H1 (cell line): ENCODE data around the gene HOMER3. TPM values are rescaled to one million over a fixed set of nuclear protein-coding genes. Genes with fewer than 3 reads are reported as not detected.

ENCODE experiments used
- CTCF ChIA-PET: fragments of 300-600 bp; sonication (Branson Sonifier 250); formaldehyde crosslinking; loops from one replicate; lab custom pipeline; 2021; ENCODE audit not compliant: partially characterized antibody; lab: Charles Lee
- POLR2A ChIA-PET: fragments of 300-600 bp; sonication (Branson Sonifier 250); formaldehyde crosslinking; loops from one replicate; lab custom pipeline; 2021; ENCODE audit warnings: inconsistent platforms; ENCODE audit not compliant: partially characterized antibody; lab: Charles Lee
- DNase-seq, 2 experiments: peaks; one replicate each; pipeline versions ENCODE4 v3.0.0 to v3.0.0-alpha.2; 2010 to 2022; ENCODE audit warnings: low spot score in 2 of 2, low read depth in 1 of 2, mixed read lengths in 1 of 2
- FAIRE-seq: peaks from 2 replicates; lab custom pipeline; 2011; peaks lifted over from hg19 to GRCh38; lab: Jason Lieb, UNC
- H2AFZ ChIP-seq: 2 replicates; pipeline ENCODE4 v1.8.1; 2012; ENCODE audit warnings: low read length, inconsistent platforms
- H2AK5ac ChIP-seq: 2 replicates; pipeline ENCODE4 v1.6.1; 2013; ENCODE audit warnings: low read depth, low read length
- H2BK120ac ChIP-seq: replicated peaks from 2 replicates; pipeline ENCODE3; 2013; ENCODE audit warnings: low read depth, low read length, inconsistent platforms
- H2BK12ac ChIP-seq: 2 replicates; pipeline ENCODE4 v1.6.1; 2013; ENCODE audit warnings: low read depth, low read length
- H2BK15ac ChIP-seq: 2 replicates; pipeline ENCODE4 v1.6.1; 2013; ENCODE audit warnings: low read length
- H2BK20ac ChIP-seq: 2 replicates; pipeline ENCODE4 v1.6.1; 2013; ENCODE audit warnings: low read length
- H2BK5ac ChIP-seq: 2 replicates; pipeline ENCODE4 v1.6.1; 2013; ENCODE audit warnings: low read depth, low read length
- H3K14ac ChIP-seq: 2 replicates; pipeline ENCODE4 v1.6.1; 2013; ENCODE audit warnings: inconsistent platforms; ENCODE audit not compliant: insufficient read length
- H3K18ac ChIP-seq: 2 replicates; pipeline ENCODE4 v1.6.1; 2013; ENCODE audit warnings: low read length; ENCODE audit errors: extremely low read depth
- H3K23ac ChIP-seq: 2 replicates; pipeline ENCODE4 v1.6.1; 2013; ENCODE audit warnings: inconsistent platforms; ENCODE audit not compliant: insufficient read length
- H3K23me2 ChIP-seq: 2 replicates; pipeline ENCODE4 v1.6.1; 2013; ENCODE audit warnings: low read depth, low read length
- H3K27ac ChIP-seq: 2 replicates; pipeline ENCODE4 v1.6.1; 2011; ENCODE audit warnings: low read depth, low read length, inconsistent platforms
- H3K27me3 ChIP-seq, 4 experiments: replicated peaks in 1 of 4; 1 replicate in 1 of 4; 2 replicates in 3 of 4; pipeline versions ENCODE4 v1.6.1 to v1.8.1; 2011 to 2013; ENCODE audit warnings: low read length in 3 of 4, mild to moderate bottlenecking in 3 of 4, inconsistent platforms in 2 of 4, mixed read lengths in 2 of 4, moderate library complexity in 1 of 4; ENCODE audit not compliant: control insufficient read depth in 3 of 4, insufficient read depth in 3 of 4; ENCODE audit errors: extremely low read depth in 1 of 4
- H3K36me3 ChIP-seq, 4 experiments: 2 replicates each; pipeline versions ENCODE4 v1.6.1 to v1.8.1; 2011 to 2013; ENCODE audit warnings: mild to moderate bottlenecking in 4 of 4, low read length in 3 of 4, moderate library complexity in 2 of 4, control low read depth in 1 of 4, inconsistent platforms in 1 of 4; ENCODE audit not compliant: insufficient read depth in 4 of 4, control insufficient read depth in 2 of 4
- H3K4ac ChIP-seq: replicated peaks from 2 replicates; pipeline ENCODE3; 2013; ENCODE audit warnings: low read length, low read depth, mixed read lengths, inconsistent platforms; ENCODE audit not compliant: insufficient read length
- H3K4me1 ChIP-seq, 4 experiments: replicated peaks in 1 of 4; 1 replicate in 1 of 4; 2 replicates in 3 of 4; pipeline versions ENCODE4 v1.6.1 to v1.8.1; 2011 to 2013; ENCODE audit warnings: low read length in 3 of 4, inconsistent platforms in 2 of 4, mixed read lengths in 1 of 4; ENCODE audit not compliant: insufficient read depth in 4 of 4, control insufficient read depth in 3 of 4
- H3K4me2 ChIP-seq, 2 experiments: 2 replicates each; pipeline versions ENCODE4 v1.6.1 to v1.8.1; 2011 to 2013; ENCODE audit warnings: low read depth in 2 of 2, low read length in 2 of 2, control low read depth in 1 of 2, inconsistent platforms in 1 of 2, mild to moderate bottlenecking in 1 of 2; ENCODE audit not compliant: insufficient read depth in 1 of 2
- H3K4me3 ChIP-seq, 4 experiments: fragments of 200-600, 300-600 bp in 1 of 4; sonication (generic), shearing (Covaris generic), sonication (Bioruptor Twin) in 1 of 4; 2 replicates each; pipeline versions ENCODE4 v1.5.1 to v1.8.1; 2011 to 2016; ENCODE audit warnings: low read length in 4 of 4, low read depth in 3 of 4, control low read depth in 2 of 4, inconsistent platforms in 2 of 4, mild to moderate bottlenecking in 2 of 4, mixed read lengths in 1 of 4, moderate library complexity in 1 of 4; ENCODE audit not compliant: insufficient read depth in 2 of 4; ENCODE audit errors: extremely low read depth in 1 of 4
- H3K56ac ChIP-seq: replicated peaks from 2 replicates; pipeline ENCODE3; 2013; ENCODE audit warnings: low read depth, mild to moderate bottlenecking, mixed read lengths, low read length, inconsistent platforms; ENCODE audit not compliant: insufficient read length
- H3K79me1 ChIP-seq: 2 replicates; pipeline ENCODE4 v1.6.1; 2013; ENCODE audit warnings: low read depth, low read length, control low read depth
- H3K79me2 ChIP-seq, 2 experiments: 2 replicates each; pipeline versions ENCODE4 v1.6.1 to v1.8.1; 2012 to 2013; ENCODE audit warnings: low read length in 2 of 2, mild to moderate bottlenecking in 2 of 2, inconsistent platforms in 1 of 2; ENCODE audit not compliant: insufficient read depth in 2 of 2, control insufficient read depth in 1 of 2
- H3K9ac ChIP-seq, 4 experiments: replicated peaks in 1 of 4; 1 replicate in 1 of 4; 2 replicates in 3 of 4; pipeline versions ENCODE4 v1.6.1 to v1.8.1; 2011 to 2013; ENCODE audit warnings: low read depth in 3 of 4, low read length in 3 of 4, control low read depth in 2 of 4, mild to moderate bottlenecking in 2 of 4, moderate library complexity in 2 of 4, inconsistent platforms in 1 of 4; ENCODE audit errors: extremely low read depth in 1 of 4
- H3K9me3 ChIP-seq, 2 experiments: 2 replicates each; pipeline versions ENCODE4 v1.6.1 to v1.8.1; 2012 to 2013; ENCODE audit warnings: mild to moderate bottlenecking in 2 of 2, moderate library complexity in 2 of 2, control low read depth in 1 of 2, inconsistent platforms in 1 of 2, low read depth in 1 of 2, low read length in 1 of 2, mixed read lengths in 1 of 2; ENCODE audit not compliant: insufficient read depth in 2 of 2
- H4K20me1 ChIP-seq, 2 experiments: replicated peaks in 1 of 2; 2 replicates each; pipeline versions ENCODE3 to v1.8.1; 2011 to 2013; ENCODE audit warnings: inconsistent platforms in 2 of 2, low read length in 2 of 2, mild to moderate bottlenecking in 1 of 2; ENCODE audit not compliant: insufficient read depth in 2 of 2, control insufficient read depth in 1 of 2
- H4K5ac ChIP-seq: 2 replicates; pipeline ENCODE4 v1.6.1; 2013; ENCODE audit warnings: low read length, low read depth, mixed read lengths, inconsistent platforms; ENCODE audit not compliant: insufficient read length
- H4K8ac ChIP-seq: 2 replicates; pipeline ENCODE4 v1.8.0; 2013; ENCODE audit warnings: mild to moderate bottlenecking, moderate library complexity, low read length, inconsistent platforms; ENCODE audit not compliant: insufficient read depth; ENCODE audit errors: extremely low read depth
- H4K91ac ChIP-seq: replicated peaks from 2 replicates; pipeline ENCODE3; 2013; ENCODE audit warnings: low read length, mixed read lengths, inconsistent platforms; ENCODE audit not compliant: insufficient read length
- CHD1 ChIP-seq: IDR thresholded peaks from 2 replicates; pipeline ENCODE4 v1.6.1; 2012; ENCODE audit warnings: low read depth, low read length, improper control_type of control experiment
- KDM1A ChIP-seq: fragments of 200-600, 300-600 bp; sonication (generic); IDR thresholded peaks from 2 replicates; pipeline ENCODE4 v1.7.1; 2016; ENCODE audit warnings: mild to moderate bottlenecking, low read length, borderline replicate concordance
- POU5F1 ChIP-seq: IDR thresholded peaks from 2 replicates; pipeline ENCODE4 v1.6.1; 2011; ENCODE audit warnings: low read depth, mild to moderate bottlenecking, low read length, moderate library complexity
- WGBS, 2 experiments: shearing (Covaris generic) in 1 of 2; methylation state at CpG; one replicate each; pipeline versions ENCODE4 v1.1.6 to v1.1.7; 2013 to 2015; ENCODE audit warnings: low lambda C conversion rate in 2 of 2, mixed read lengths in 2 of 2, inconsistent platforms in 1 of 2, low coverage in 1 of 2, missing lambda C conversion rate in 1 of 2; ENCODE audit not compliant: insufficient replicate concordance in 2 of 2, insufficient coverage in 1 of 2, insufficient read length in 1 of 2; ENCODE audit errors: extremely low coverage in 1 of 2, missing lambda C conversion rate in 1 of 2; 5-methylcytosine and 5-hydroxymethylcytosine counted together
- polyA plus RNA-seq, 7 experiments: library from polyadenylated mRNA; depleted of rRNA in 3 of 7; stranded (reverse) in 5 of 7; unstranded in 2 of 7; fragments of >200 nt in 5 of 7; fragments of 200-250 nt in 2 of 7; gene quantifications; 1 replicate in 5 of 7; 2 replicates in 1 of 7; 4 replicates in 1 of 7; pipeline versions ENCODE4 v1.2.1 to v1.2.3, GENCODE V29; 2011 to 2013; ENCODE audit warnings: missing spikeins in 2 of 7, mixed read lengths in 2 of 7
- total RNA-seq: library from RNA; stranded (reverse); fragmentation: NEBNext Ultra II Directional; extraction: Animal tissue kit (Norgen Biotek cat#: 25700); gene quantifications from 2 replicates; pipeline ENCODE4 v1.2.1, GENCODE V29; 2021
- TF ChIP-seq, protein P1 (sequence below), 3 experiments: IDR thresholded peaks; 1 replicate in 2 of 3; 2 replicates in 1 of 3; pipeline versions ENCODE4 v1.5.1 to v1.6.1; 2011; ENCODE audit warnings: low read length in 3 of 3, mild to moderate bottlenecking in 3 of 3, inconsistent platforms in 2 of 3, low read depth in 1 of 3, moderate library complexity in 1 of 3; ENCODE audit not compliant: insufficient read depth in 1 of 3; ENCODE audit errors: control extremely low read depth in 1 of 3
- TF ChIP-seq, protein P2 (sequence below): IDR thresholded peaks from 2 replicates; pipeline ENCODE4 v1.6.1; 2012; ENCODE audit warnings: inconsistent platforms

HOMER3 gene
- total and polyA plus RNA-seq, 2 of the 8 experiments (the other 6 are each of a cell fraction or from before 2014, with no cell fraction given), result 28.3 to 41.6 TPM

GRCh38 chr19:18886972-18887371 lies 54.0 kb downstream of the HOMER3 start:
- Histone ChIP-seq H2BK15ac (no peak overlapping the region), H3K27ac (no peak overlapping the region), H4K91ac (no peak overlapping the region), H2BK5ac (no peak overlapping the region), H4K8ac (no peak overlapping the region), H3K56ac (no peak overlapping the region), H2BK20ac (no peak overlapping the region), H2BK120ac (no peak overlapping the region), H3K4me2 (no peak overlapping the region), H3K23me2 (no peaks in the 10 kb centered on the region), H4K5ac (no peak overlapping the region), H2AK5ac (no peak overlapping the region), H3K4me1 (no peaks in the 10 kb centered on the region), H2AFZ (no peak overlapping the region)
- POLR2A ChIA-PET, result interaction anchor here (0.8 to 1.4 kb wide), 3 partner anchors 10 to 88 kb away, joined by 3 to 5 read pairs (median 4); no protein-coding TSS in a partner anchor
- CTCF ChIA-PET, result no interaction called here
- peak; percentile 86 for TF ChIP-seq KDM1A
- TF ChIP-seq POU5F1, result no peak
- TF ChIP-seq, protein P1, sequence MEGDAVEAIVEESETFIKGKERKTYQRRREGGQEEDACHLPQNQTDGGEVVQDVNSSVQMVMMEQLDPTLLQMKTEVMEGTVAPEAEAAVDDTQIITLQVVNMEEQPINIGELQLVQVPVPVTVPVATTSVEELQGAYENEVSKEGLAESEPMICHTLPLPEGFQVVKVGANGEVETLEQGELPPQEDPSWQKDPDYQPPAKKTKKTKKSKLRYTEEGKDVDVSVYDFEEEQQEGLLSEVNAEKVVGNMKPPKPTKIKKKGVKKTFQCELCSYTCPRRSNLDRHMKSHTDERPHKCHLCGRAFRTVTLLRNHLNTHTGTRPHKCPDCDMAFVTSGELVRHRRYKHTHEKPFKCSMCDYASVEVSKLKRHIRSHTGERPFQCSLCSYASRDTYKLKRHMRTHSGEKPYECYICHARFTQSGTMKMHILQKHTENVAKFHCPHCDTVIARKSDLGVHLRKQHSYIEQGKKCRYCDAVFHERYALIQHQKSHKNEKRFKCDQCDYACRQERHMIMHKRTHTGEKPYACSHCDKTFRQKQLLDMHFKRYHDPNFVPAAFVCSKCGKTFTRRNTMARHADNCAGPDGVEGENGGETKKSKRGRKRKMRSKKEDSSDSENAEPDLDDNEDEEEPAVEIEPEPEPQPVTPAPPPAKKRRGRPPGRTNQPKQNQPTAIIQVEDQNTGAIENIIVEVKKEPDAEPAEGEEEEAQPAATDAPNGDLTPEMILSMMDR (IDR thresholded peaks at IDR 0.05; ENCODE audit: control extremely low read depth in 1 of 3, insufficient read depth in 1 of 3, low read depth in 1 of 3, low read length in 3 of 3), result no peak
- TF ChIP-seq, protein P2, sequence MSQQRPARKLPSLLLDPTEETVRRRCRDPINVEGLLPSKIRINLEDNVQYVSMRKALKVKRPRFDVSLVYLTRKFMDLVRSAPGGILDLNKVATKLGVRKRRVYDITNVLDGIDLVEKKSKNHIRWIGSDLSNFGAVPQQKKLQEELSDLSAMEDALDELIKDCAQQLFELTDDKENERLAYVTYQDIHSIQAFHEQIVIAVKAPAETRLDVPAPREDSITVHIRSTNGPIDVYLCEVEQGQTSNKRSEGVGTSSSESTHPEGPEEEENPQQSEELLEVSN, result no peak
- no peak for TF ChIP-seq CHD1
- TF ChIP-seq, all 59 proteins: peak for 1
- peaks cover 0 to 5% (median 1%) of the 10 kb centered on the region in 4 experiments; a peak in 2 of 8 replicates for H3K36me3 ChIP-seq
- 88% methylated on average over 4 of the region's 4 CpGs; no CpG with 5 or more reads in 1 of the 2 experiments for WGBS, 2 experiments
- DNase-seq (no peak), FAIRE-seq (no peak)
- peaks cover 0 to 13% of the 10 kb centered on the region in 2 experiments for H4K20me1 ChIP-seq
- no peak overlapping the region for H3K9ac ChIP-seq
- no peaks in the 10 kb centered on the region for H3K27me3 ChIP-seq
- no peaks in the 10 kb centered on the region for H3K79me2 ChIP-seq
- no peak overlapping the region for H3K4me3 ChIP-seq
- no peak overlapping the region for H2BK12ac ChIP-seq
- no peak overlapping the region for H3K4ac ChIP-seq
- H3K18ac ChIP-seq, result no peak overlapping the region
- 0 out of 2 replicates have a peak, but pooled peaks cover 2% of the 10 kb centered on the region for H3K79me1 ChIP-seq
- H3K14ac ChIP-seq, result no peak overlapping the region
- H3K9me3 ChIP-seq, result no peaks in the 10 kb centered on the region
- H3K23ac ChIP-seq, result no peak overlapping the region
